Metanephros (tissue), 1 donor: ENCODE data around the gene NKAPL. TPM values are rescaled to one million over a fixed set of nuclear protein-coding genes. Genes with fewer than 3 reads are reported as not detected.

Experiments
- total RNA-seq: library from RNA; depleted of rRNA; stranded (reverse); fragments of >200 nt; gene quantifications from one replicate; pipeline ENCODE4 v1.2.3, GENCODE V29; 2014

Gene NKAPL
- 1.6 TPM for total RNA-seq

DNA sequence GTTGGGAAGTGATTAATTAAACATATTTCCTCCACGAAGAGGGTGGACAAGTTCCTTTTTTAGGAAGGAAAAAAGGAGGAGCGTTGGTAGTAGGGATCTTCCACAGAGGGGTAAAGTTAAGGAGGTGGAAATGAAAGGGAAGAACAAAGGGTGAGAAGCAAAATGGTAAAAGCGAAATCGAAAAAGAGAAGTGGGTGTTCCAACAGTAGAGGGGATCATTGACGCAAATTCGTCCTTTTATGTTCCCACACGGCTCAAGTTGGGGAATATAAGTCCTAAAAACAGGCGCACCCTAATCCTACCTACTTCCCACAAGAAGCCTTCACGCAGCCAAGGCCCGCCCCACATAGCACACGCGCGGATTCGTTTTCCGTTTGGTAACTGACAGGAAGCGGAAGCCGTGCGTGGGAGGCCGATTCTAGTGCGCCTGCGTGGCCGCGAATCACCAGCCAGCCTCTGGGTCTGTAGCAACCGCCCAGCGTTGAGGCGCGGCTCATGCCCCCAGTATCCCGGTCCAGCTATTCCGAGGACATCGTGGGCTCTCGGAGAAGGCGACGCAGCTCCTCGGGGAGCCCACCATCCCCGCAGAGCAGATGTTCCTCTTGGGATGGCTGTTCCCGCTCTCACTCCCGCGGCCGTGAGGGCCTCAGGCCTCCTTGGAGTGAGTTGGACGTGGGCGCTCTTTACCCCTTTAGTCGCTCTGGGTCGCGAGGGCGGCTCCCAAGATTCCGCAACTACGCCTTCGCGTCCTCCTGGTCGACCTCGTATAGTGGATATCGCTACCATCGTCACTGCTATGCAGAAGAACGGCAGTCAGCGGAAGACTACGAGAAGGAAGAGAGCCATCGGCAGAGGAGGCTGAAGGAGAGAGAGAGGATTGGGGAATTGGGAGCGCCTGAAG, at the start of gene NKAPL:
NKAPL (plus strand) TSS at position 421 of the 901 bp plus-strand sequence; CDS start at position 496, 75 bp downstream.

DNA sequence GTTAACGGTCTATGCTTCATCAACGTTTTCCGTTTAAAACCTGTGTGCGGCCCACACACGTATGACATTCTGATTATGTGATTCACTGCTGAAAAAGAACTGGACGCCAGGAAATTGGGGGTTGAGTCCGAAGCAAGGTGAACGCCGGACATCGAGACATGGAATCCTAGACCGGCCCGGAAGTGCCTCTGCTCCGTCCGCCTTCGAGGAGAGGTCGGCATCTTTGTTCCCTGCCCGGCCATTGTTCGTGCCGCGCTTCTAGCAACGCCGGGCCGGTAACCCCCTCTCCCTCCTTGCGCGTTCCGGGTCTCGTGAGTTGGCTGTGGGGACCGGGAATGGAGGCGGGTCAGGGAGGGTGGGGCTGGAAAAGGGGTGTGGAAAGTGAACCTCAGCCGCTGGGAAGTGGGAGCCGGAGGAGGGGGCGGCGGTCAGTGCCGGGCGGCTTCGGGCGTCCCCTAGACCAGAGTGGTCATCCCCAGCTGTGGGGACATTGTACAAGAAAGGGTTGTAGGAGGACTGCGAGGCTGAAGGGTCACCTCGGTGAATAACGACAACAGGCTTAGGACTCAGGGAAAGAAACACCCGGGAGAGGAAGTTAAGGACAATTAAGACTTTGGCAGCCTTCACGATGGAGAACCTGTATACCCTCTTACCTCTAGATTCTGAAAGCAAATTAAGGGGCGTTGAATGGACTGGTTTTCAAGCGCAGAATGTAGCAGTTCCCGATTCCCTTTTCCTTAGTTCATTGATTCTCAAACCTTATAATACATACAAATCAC, 33.9 kb upstream of the NKAPL start, which contains the start of gene ZSCAN9:
ZSCAN9 (plus strand) TSS at position 220 of the 779 bp plus-strand sequence. CDS start 1,810 bp downstream, outside the sequence.

GRCh38 chr6:28252009-28252975, 6.8 kb upstream of the NKAPL start, which contains the start of gene ZKSCAN4:
ZKSCAN4 (minus strand) TSS chr6:28252269; CDS start chr6:28251980, 289 bp downstream.

DNA sequence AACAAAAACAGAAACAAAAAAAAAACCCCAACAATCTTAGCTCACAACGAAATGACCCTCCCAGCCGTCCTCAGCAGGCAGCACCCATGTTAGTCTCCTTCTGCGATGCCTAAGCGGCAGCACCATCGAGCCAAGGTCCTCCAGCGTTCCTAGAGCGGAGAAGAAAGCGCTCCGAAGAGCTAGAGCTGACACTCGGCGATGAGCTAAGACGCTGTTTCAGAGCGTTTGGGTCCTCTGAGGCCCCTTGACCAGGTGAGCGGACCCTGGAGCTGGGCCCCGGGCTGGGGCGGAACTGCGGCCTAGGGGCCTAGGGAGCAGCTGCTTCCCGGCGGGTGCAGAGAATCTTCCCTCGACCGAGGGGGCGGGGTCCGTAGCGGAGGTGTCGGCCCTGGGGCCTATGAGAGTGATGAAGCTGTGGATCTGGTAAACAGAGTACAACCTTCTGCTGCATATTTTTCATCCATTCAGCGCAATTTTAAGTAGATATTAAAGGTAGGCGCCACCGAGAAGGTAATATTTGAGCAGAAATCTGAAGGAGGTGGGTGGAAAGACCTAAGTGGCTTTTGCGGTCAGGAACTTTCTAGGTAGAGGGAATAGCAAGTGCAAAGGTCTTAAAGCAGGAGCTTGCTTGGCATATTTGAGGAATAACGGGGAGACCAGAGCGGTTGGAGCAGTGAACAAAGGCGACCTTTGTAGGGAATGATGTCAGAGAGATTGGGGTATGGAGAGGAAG, 8.0 kb downstream of the NKAPL start, which contains the start of gene ZSCAN26:
ZSCAN26 (plus strand) TSS at position 182 of the 733 bp plus-strand sequence. CDS start 4,777 bp downstream, outside the sequence.

DNA sequence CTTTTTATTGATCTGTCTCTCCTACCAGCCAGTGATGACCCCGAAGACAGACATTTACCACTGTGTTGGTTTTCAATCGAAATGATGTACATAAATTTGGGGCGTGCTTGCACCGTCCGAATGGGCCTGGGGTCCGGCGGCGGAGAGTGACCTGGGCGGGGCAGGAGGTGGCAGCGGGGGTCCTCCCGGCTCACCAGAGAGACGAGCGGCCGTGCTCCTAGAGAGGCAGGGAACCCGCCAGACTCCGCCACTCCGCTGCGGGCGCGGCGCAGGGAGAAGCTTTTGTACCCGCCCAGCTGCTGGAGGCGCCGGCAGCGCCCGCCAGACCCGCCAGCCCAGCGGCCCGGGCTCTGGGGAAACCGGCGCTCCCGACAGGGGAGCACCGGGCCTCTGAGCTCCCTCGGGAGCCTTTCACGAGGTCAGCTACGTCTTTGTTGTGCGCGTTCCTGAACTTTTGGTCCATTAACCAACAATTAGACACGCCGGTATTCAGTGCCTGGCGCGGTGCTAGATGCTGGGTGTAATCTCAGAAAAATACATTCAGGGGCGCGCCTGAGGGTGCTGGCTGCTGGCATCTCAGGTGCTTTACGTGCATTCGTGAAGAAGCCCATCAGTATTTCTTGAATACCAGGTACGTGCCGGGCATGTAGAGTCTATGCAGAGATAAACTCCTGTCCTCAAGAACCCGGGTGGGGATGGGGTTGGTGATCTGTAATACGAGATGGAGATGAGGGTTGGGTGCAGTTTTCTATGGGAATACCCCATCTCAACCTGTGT, 22.4 kb downstream of the NKAPL start, which contains the start of gene PGBD1:
PGBD1 (plus strand) TSS at position 285 of the 777 bp plus-strand sequence. CDS start 2,242 bp downstream, outside the sequence.

Other genes starting within 250 kb of the NKAPL start
- 3.0 TPM for gene ZNF165, start 178.7 kb upstream of the NKAPL start, total RNA-seq
- 4.4 TPM for gene ZSCAN16, start 134.7 kb upstream of the NKAPL start, total RNA-seq
- 31.7 TPM for gene ZKSCAN8, start 117.4 kb upstream of the NKAPL start, total RNA-seq
- gene ZSCAN9, start 34.0 kb upstream of the NKAPL start, total RNA-seq, result 16.6 TPM
- gene ZKSCAN4, start 7.0 kb upstream of the NKAPL start, total RNA-seq, result 7.6 TPM
- 31.0 TPM for gene ZSCAN26, start 7.8 kb downstream of the NKAPL start, total RNA-seq
- gene PGBD1, start 22.3 kb downstream of the NKAPL start, total RNA-seq, result 6.4 TPM
- gene ZSCAN31, start 76.9 kb downstream of the NKAPL start, total RNA-seq, result 8.6 TPM
- 8.6 TPM for gene ZKSCAN3, start 90.7 kb downstream of the NKAPL start, total RNA-seq
- gene ZSCAN12, start 140.4 kb downstream of the NKAPL start, total RNA-seq, result 9.8 TPM
- gene ZSCAN23, start 184.2 kb downstream of the NKAPL start, total RNA-seq, result 13.2 TPM